HG02870 (cell line): ENCODE measurements around the gene STRN.
A peak's percentile ranks its signal among the peaks of the same experiment; 100 is the strongest.
"Not testable (repeated sequence)": the region's sequence is repeated elsewhere in the genome, so short reads cannot be mapped to it uniquely, and the experiment has no call there.

Source experiments
- ATAC-seq: cut with Tn5 transposase; IDR thresholded peaks from one replicate; pipeline ENCODE4 v1.9.1; 2021; ENCODE audit warnings: mild to moderate bottlenecking, moderate library complexity; ENCODE audit not compliant: unreplicated experiment

The STRN gene, protein sequence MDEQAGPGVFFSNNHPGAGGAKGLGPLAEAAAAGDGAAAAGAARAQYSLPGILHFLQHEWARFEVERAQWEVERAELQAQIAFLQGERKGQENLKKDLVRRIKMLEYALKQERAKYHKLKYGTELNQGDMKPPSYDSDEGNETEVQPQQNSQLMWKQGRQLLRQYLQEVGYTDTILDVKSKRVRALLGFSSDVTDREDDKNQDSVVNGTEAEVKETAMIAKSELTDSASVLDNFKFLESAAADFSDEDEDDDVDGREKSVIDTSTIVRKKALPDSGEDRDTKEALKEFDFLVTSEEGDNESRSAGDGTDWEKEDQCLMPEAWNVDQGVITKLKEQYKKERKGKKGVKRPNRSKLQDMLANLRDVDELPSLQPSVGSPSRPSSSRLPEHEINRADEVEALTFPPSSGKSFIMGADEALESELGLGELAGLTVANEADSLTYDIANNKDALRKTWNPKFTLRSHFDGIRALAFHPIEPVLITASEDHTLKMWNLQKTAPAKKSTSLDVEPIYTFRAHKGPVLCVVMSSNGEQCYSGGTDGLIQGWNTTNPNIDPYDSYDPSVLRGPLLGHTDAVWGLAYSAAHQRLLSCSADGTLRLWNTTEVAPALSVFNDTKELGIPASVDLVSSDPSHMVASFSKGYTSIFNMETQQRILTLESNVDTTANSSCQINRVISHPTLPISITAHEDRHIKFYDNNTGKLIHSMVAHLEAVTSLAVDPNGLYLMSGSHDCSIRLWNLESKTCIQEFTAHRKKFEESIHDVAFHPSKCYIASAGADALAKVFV

GRCh38 chr2:36966370-36967235 lies at the start of gene STRN:
Gene STRN (minus strand): TSS chr2:36966536. CDS start chr2:36966463, 73 bp downstream.
- ATAC-seq: peak; percentile 96

GRCh38 chr2:37013315-37013641 lies 46.9 kb upstream of the STRN start:
- ATAC-seq: peak; percentile 7

DNA sequence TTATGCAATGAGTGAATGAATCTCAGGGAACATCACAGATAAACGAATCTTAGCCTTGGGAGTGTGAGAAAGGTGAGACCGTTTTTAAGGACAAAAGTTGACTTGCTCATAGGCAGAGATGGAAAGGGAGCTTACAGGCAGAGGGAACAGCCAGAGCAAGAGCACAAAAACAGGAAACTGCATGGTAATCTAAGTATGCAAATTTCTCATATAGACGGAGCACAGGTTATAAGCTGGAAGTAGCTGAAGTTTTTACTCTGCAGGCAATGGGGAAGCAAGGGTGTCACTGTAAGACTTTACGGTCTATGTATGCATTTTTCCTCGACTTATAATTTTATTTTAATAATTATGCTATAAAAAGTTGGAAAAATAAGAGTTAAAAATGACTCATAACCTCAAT lies 44.8 kb upstream of the STRN start:
- ATAC-seq: peak; percentile 49

DNA sequence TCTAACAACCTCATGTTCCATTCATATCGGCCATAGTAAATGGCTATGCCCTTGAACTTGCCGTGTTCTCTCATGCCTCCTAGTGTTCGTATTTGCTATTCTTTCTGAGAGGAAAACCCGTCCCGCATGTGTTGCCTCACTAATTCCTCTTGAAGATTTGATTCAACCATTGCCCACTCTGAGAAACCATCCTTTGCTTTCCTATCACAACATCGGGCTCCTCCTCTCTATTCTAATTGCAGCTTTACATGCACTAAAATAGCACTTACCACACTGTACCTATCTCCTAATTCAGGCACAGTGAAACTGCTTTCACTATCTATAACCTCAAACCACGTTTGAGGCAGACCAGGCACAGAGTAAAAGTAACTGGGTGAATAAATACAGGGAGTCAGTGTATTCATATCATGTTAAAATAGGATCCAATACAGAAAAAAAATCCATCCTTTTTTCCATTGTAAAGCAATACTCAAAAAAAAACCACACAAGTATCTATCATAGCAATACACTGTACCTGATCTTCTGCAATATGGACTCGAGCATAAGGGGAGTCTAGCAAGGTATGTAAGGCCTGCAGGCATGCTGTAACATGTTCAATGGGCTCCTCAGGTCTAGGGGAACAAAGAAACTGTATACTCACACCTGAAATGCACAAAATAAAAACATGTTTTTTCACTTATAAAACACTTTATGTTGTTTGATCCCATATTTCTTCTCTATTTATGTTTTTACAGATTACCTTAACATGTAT lies 39.0 kb upstream of the STRN start:
- ATAC-seq: peak; percentile 99

GRCh38 chr2:37000988-37001556 lies 34.7 kb upstream of the STRN start:
- ATAC-seq: no peak

- no peak for ATAC-seq
Observed at GRCh38 chr2:37000318-37000717, 34.0 kb upstream of the STRN start.

GRCh38 chr2:36999416-36999815 lies 33.1 kb upstream of the STRN start:
- ATAC-seq: not testable (repeated sequence)

GRCh38 chr2:36993841-36994620 lies 27.7 kb upstream of the STRN start:
- ATAC-seq: no peak

DNA sequence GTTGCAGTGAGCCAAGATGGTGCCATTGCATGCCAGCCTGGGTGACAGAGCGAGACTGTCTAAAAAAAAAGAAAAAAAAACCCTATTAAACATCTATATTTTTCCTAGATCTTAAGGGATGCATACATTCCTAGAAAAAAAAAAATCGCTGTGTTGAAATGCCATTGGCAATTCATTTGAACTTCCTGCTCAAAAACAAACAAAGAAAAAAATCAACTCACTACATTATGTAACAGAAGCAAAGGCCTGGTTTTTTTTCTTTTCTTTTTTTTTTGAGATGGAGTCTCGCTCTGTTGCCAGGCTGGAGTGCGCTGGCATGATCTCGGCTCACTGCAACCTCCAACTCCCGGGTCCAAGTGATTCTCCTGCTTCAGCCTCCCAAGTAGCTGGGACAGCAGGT lies 21.7 kb upstream of the STRN start:
- ATAC-seq: no peak

DNA sequence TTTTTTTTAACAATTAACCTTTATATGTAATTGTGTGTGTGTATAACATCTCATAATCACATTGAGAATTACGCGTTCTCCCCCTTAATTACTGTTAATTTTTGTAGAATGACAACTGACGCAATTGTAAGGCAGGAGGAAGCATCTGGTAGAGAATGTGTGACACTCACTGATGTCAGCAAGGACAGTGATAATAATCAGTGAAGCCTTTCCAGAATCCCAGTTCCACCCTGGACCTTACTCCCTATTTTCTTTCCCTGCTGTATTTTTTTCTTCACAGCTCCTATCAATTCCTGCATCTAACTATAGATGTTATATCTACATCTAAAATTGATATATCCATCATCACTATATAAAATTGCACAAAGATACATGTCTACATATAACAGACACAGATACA lies 16.1 kb upstream of the STRN start:
- no peak for ATAC-seq

GRCh38 chr2:36981911-36982310 lies 15.6 kb upstream of the STRN start:
- no peak for ATAC-seq

GRCh38 chr2:36979007-36979406 lies 12.7 kb upstream of the STRN start:
- not testable (repeated sequence) for ATAC-seq

DNA sequence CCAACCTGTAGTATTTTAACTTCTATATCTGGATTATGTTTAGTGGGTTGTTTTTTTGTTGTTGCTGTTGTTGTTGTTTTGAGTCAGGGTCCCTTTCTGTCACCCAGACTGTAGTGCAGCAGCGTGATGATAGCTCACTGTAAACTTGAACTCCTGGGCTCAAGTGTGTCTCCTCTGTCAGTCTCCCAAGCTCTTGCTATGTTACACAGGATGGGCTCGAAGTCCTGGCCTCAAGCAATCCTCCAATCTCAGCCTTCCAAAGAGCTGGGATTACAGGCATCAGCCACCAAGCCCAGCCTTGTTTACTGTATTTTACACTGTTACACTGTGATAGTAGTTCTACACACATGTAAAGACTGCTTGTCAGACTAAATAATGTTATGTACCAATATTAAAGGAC lies 9.7 kb upstream of the STRN start:
- no peak for ATAC-seq

DNA sequence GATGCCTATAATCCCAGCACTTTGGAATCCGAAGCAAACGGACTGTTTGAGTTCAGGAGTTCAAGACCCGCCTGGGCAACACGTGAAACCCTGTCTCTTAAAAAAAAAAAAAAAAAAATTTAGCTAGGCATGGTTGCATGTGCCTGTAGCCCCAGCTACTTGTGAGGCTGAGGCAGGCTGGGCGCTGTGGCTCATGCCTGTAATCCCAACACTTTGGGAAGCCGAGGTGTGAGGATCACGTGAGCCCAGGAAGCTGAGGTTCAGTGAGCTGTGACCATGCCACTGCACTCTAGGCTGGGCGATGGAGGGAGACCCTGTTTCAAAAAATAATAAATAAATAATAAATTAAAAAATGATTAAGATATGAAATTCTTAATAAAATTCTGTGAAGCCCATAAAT lies 9.0 kb upstream of the STRN start:
- no peak for ATAC-seq

GRCh38 chr2:36973320-36973719 lies 7.0 kb upstream of the STRN start:
- ATAC-seq: no peak

GRCh38 chr2:36971990-36972389 lies 5.7 kb upstream of the STRN start:
- ATAC-seq: no peak

DNA sequence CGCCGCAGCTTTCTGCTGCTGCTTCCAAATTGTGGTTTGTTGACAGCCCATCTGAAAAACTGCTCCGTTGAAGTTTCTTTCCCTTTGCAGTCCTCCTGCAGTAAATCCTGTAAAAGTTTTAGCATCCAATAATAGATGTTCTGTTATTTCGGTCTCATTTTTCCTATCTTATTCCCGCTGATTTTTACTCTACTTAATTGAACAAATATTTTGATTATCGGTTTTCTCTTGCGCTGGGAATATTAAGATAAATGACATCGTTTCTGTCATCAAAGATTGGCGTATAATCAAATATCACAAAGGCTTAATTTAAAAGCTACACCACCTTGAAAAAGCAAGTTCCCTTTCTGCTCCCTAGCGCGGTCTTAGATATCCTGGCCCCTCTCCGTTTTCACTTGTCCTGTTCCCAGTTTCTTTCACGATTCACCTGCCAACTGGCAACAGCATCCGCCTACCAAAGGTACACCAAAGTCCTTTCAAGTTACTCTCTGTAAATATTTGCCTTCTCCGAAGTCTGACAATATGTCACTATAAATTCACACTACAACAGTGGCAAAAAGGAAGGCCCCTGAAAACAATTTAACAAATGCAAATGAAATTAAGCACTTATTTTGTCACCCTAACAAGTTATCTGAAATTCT lies 1.0 kb upstream of the STRN start:
- ATAC-seq: no peak

- ATAC-seq: peak; percentile 30
Observed at GRCh38 chr2:36965751-36966369, 476 bp downstream of the STRN start.

DNA sequence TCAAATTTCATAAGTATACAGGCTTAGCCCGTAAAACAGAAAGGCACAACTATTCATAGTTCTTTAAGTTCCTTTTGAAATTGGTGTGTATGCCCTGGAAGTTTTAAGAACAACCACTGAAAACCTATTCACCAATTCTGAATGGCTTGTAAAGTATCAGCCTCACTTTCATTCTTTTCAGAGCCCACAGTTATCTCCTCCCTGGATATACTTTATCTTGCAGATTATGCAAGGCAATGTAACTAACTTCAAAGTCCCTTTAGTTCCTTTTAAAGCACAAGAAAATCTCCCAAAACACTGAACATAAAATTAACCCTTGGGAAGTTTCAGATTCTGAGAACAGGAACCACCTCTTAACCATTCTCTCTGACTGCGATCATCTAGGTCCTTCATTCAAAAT lies 1.1 kb downstream of the STRN start:
- no peak for ATAC-seq
